Stimulated activated naive CD8-positive, alpha-beta T cell treated with anti-CD3 and anti-CD28 coated beads, Interleukin-15, Interleukin-2, amounts not matched to agents 100 ng/mL and 50 ng/mL, for 24 hours (primary cell): Measurements from ENCODE around the gene IQCM.

Experiments
- H3K27ac Mint-ChIP-seq: one replicate; pipeline ENCODE4 v1.8.0; 2021; ENCODE audit warnings: mild to moderate bottlenecking, mixed read lengths
- H3K27me3 Mint-ChIP-seq: one replicate; pipeline ENCODE4 v1.8.0; 2021; ENCODE audit warnings: mixed read lengths
- H3K36me3 Mint-ChIP-seq: one replicate; pipeline ENCODE4 v1.8.0; 2021; ENCODE audit warnings: low read depth, mixed read lengths
- H3K4me1 Mint-ChIP-seq: one replicate; pipeline ENCODE4 v1.8.0; 2021; ENCODE audit warnings: low read depth, mixed read lengths
- H3K4me3 Mint-ChIP-seq: one replicate; pipeline ENCODE4 v1.8.0; 2021; ENCODE audit warnings: mild to moderate bottlenecking, mixed read lengths
- H3K9me3 Mint-ChIP-seq: one replicate; pipeline ENCODE4 v1.8.0; 2021; ENCODE audit warnings: mixed read lengths

The IQCM gene

GRCh38 chr4:149815743-149816142 is at the start of gene IQCM:
Gene IQCM (minus strand): TSS chr4:149815843. CDS start chr4:149742691, 73,152 bp downstream.
- Mint-ChIP-seq H3K36me3 (no peaks in the 10 kb centered on the region), H3K27ac (no peak within 1 kb of the TSS), H3K9me3 (no peaks in the 10 kb centered on the region), H3K4me1 (no peaks in the 10 kb centered on the region), H3K4me3 (no peak within 1 kb of the TSS), H3K27me3 (no peaks in the 10 kb centered on the region)

DNA sequence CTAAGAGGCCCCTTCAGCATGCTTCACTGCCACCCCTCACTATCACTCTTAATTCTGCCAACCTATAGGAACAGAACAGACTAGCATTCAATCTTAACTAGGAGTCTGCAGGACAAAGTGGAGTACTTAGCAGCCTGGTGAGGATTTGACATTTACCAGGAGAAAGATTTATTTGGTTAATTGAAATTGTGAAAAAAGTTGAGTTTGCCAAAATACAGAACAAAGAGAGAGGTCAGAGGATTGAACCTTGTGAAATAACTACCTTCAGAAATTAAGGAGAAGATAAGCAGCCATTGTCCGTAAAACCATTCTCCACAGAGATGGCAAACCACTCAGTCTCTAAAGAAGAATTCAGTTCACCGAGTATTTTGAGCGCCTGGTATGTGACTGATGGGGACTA is 41.8 kb upstream of the IQCM start:
- no peak overlapping the region for H3K4me3 Mint-ChIP-seq
- H3K27ac Mint-ChIP-seq = no peak overlapping the region
- no peaks in the 10 kb centered on the region for H3K36me3 Mint-ChIP-seq
- H3K27me3 Mint-ChIP-seq = no peaks in the 10 kb centered on the region
- peaks cover 6% of the 10 kb centered on the region for H3K9me3 Mint-ChIP-seq
- H3K4me1 Mint-ChIP-seq = no peaks in the 10 kb centered on the region

- Mint-ChIP-seq H3K9me3 (peaks cover 9% of the 10 kb centered on the region), H3K4me3 (no peak overlapping the region), H3K4me1 (no peaks in the 10 kb centered on the region), H3K36me3 (no peaks in the 10 kb centered on the region), H3K27me3 (peaks cover 3% of the 10 kb centered on the region), H3K27ac (no peak overlapping the region)
Measured at GRCh38 chr4:149845743-149846142, 30.1 kb upstream of the IQCM start.

DNA sequence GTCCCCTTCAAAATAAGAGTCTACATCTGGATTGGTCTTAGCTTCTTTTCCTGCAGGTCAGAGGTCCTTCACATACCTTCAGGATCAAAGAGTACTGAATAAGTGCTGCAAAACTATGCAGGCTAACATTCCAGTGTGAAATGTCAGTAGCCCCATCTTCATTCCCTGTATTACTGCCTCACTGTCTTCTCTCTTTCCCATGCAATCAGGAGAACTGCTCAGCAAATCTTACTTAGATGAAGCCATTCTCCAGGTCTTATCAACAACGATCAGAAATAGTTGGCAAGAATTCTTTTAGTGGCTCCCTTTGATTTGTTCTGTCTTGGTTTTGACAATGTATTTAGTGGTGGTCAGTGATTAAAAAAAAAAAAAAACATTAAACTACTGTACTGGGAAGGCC is 26.0 kb upstream of the IQCM start:
- no peaks in the 10 kb centered on the region for H3K27me3 Mint-ChIP-seq
- H3K4me1 Mint-ChIP-seq = no peaks in the 10 kb centered on the region
- peaks cover 1% of the 10 kb centered on the region for H3K9me3 Mint-ChIP-seq
- H3K27ac Mint-ChIP-seq = no peak overlapping the region
- no peak overlapping the region for H3K4me3 Mint-ChIP-seq
- H3K36me3 Mint-ChIP-seq = no peaks in the 10 kb centered on the region

DNA sequence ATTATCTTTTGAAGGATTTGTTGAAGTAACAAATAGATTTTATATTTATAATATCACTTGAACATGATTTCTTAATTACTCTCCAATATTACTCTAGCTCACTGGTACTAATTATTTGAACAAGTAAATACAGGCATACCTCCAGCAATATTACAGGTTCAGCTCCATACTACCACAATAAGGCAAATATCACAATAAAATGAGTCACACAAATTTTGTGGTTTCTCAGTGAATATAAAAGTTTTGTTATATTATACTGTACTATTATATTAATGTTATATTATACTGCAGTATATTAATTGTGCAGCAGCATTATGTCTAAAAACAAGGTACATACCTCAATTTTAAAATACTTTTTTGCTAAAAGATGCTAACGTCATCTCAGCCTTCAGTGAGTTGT is 22.4 kb upstream of the IQCM start:
- H3K4me1 Mint-ChIP-seq = no peaks in the 10 kb centered on the region

GRCh38 chr4:149836546-149836945 is 20.9 kb upstream of the IQCM start:
- Mint-ChIP-seq H3K4me3 (no peak overlapping the region), H3K36me3 (no peaks in the 10 kb centered on the region), H3K4me1 (no peaks in the 10 kb centered on the region), H3K9me3 (peaks cover 5% of the 10 kb centered on the region), H3K27me3 (no peaks in the 10 kb centered on the region), H3K27ac (no peak overlapping the region)

More for the DNA sequence above, 22.4 kb upstream of the IQCM start:
- Mint-ChIP-seq H3K4me3 (no peak overlapping the region), H3K27me3 (no peaks in the 10 kb centered on the region), H3K36me3 (no peaks in the 10 kb centered on the region), H3K27ac (no peak overlapping the region), H3K9me3 (peaks cover 5% of the 10 kb centered on the region)

GRCh38 chr4:149835280-149835679 is 19.6 kb upstream of the IQCM start:
- H3K4me3 Mint-ChIP-seq = no peak overlapping the region
- no peak overlapping the region for H3K27ac Mint-ChIP-seq
- H3K36me3 Mint-ChIP-seq = no peaks in the 10 kb centered on the region
- H3K27me3 Mint-ChIP-seq = no peaks in the 10 kb centered on the region
- H3K4me1 Mint-ChIP-seq = no peaks in the 10 kb centered on the region
- H3K9me3 Mint-ChIP-seq = peaks cover 5% of the 10 kb centered on the region

DNA sequence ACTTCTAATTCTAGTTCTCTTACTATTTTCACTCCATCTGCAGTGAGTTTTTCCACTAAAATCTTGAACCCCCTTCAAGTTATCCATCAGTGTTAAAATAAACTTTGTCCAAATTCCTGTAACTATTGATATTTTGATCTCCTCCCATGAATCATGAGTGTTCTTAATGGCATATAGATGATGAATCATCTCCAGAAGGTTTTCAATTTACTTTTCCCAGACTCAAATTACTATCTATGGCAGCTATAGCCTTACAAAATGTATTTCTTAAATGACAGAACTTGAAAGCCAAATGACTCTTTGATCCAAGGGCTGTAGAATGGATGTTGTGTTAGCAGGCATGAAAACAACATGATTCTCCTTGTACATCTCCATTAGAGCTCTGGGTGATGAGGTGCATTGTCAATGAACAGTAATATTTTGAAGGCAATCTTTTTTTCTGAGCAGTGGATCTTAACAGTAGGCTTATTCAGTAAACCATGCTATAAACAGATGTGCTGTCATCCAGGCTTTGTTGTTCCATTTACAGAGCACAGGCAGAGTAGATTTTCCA is 16.1 kb upstream of the IQCM start:
- Mint-ChIP-seq H3K9me3 (peaks cover 5% of the 10 kb centered on the region), H3K4me3 (no peak overlapping the region), H3K27ac (no peak overlapping the region), H3K27me3 (no peaks in the 10 kb centered on the region), H3K36me3 (no peaks in the 10 kb centered on the region), H3K4me1 (no peaks in the 10 kb centered on the region)

GRCh38 chr4:149830823-149831222 is 15.2 kb upstream of the IQCM start:
- peaks cover 5% of the 10 kb centered on the region for H3K9me3 Mint-ChIP-seq
- H3K4me3 Mint-ChIP-seq = no peak overlapping the region
- no peaks in the 10 kb centered on the region for H3K27me3 Mint-ChIP-seq
- H3K27ac Mint-ChIP-seq = no peak overlapping the region
- no peaks in the 10 kb centered on the region for H3K36me3 Mint-ChIP-seq
- H3K4me1 Mint-ChIP-seq = no peaks in the 10 kb centered on the region

DNA sequence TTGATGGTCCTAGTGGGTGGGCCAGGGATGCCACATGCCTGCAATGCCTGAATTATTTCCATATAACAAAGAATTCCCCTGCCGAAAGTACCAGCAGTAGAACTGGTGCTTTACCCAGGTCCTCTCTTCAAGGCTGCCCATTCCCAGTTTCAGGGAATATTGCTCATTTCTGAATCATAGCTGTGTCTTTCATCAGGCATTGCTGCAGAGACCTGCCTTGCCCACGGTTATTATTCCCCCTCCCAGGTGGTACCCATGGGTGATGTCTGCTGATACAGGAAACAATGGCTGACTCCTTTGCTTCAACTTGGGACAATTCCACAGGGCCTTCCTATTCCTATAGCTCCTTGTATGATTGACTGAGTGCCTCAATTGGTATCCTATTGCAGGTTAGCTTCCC is 9.7 kb upstream of the IQCM start:
- H3K27ac Mint-ChIP-seq = no peak overlapping the region
- no peak overlapping the region for H3K4me3 Mint-ChIP-seq
- H3K27me3 Mint-ChIP-seq = no peaks in the 10 kb centered on the region
- H3K9me3 Mint-ChIP-seq = no peaks in the 10 kb centered on the region
- no peaks in the 10 kb centered on the region for H3K36me3 Mint-ChIP-seq
- H3K4me1 Mint-ChIP-seq = no peaks in the 10 kb centered on the region

DNA sequence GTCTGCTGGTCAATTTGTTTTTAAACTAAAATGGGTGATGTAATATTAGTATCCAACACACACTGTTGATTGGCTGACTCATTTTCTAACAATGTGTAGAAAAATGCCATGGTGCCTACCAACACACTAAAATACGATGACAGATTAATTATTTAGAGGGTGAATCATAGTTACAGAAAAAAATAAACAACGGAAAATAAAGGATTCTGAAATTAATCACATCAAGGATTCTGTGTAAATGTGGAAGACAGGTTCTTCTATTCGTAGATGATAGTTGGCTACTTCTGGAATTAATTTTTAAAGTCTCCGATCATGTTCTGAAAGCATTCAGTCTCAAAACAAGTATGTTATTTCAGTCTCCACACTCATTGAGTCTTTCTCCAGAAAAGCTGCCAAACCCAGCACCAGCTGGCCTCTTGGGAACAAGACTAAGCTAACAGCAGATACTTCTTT is 8.2 kb upstream of the IQCM start:
- H3K36me3 Mint-ChIP-seq = no peaks in the 10 kb centered on the region
- H3K4me1 Mint-ChIP-seq = no peaks in the 10 kb centered on the region
- no peaks in the 10 kb centered on the region for H3K27me3 Mint-ChIP-seq
- no peaks in the 10 kb centered on the region for H3K9me3 Mint-ChIP-seq
- no peak overlapping the region for H3K4me3 Mint-ChIP-seq
- no peak overlapping the region for H3K27ac Mint-ChIP-seq

DNA sequence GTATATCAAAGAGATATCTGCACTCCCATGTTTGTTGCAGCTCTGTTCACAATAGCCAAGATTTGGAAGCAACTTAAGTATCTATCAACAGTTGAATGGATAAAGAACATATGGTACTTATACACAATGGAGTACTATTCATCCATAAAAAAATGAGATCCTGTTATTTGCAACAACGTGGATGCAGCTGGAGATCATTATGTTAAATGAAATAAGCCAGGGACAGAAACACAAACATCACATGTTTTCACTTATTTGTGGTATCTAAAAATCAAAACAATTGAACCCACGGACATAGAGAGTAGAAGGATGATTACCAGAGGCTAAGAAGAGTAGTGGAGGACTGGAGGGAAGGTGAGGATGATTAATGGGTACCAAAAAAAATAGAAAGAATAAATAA is 14.2 kb downstream of the IQCM start:
- H3K27ac Mint-ChIP-seq = no peak overlapping the region
- H3K9me3 Mint-ChIP-seq = peaks cover 3% of the 10 kb centered on the region
- no peak overlapping the region for H3K4me3 Mint-ChIP-seq
- no peaks in the 10 kb centered on the region for H3K27me3 Mint-ChIP-seq
- H3K36me3 Mint-ChIP-seq = no peaks in the 10 kb centered on the region
- H3K4me1 Mint-ChIP-seq = no peaks in the 10 kb centered on the region

DNA sequence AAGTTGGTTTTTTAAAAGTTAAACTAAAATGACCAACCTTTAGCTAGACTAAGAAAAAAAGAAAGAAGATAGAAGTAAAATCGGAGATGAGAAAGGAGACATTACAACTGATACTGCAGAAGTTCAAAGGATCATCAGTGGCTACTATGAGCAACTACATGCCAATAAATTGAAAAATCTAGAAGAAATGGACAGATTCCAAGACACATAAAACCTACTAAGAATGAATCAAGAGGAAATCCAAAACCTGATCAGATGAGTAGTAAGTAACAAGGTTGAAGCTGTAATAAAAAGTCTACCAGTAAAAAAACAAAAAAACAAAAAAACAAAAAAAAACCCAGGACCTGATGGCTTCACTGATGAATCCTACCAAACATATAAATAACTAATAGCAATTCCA is 16.1 kb downstream of the IQCM start:
- Mint-ChIP-seq H3K27me3 (no peaks in the 10 kb centered on the region), H3K36me3 (no peaks in the 10 kb centered on the region), H3K9me3 (peaks cover 3% of the 10 kb centered on the region), H3K4me1 (no peaks in the 10 kb centered on the region), H3K27ac (no peak overlapping the region), H3K4me3 (no peak overlapping the region)

- Mint-ChIP-seq H3K36me3 (no peaks in the 10 kb centered on the region), H3K4me1 (no peaks in the 10 kb centered on the region), H3K27me3 (no peaks in the 10 kb centered on the region), H3K27ac (no peak overlapping the region), H3K9me3 (peaks cover under 1% of the 10 kb centered on the region), H3K4me3 (no peak overlapping the region)
Measured at GRCh38 chr4:149796381-149796780, 19.3 kb downstream of the IQCM start.

GRCh38 chr4:149795256-149795655 is 20.4 kb downstream of the IQCM start:
- no peak overlapping the region for H3K27ac Mint-ChIP-seq
- no peaks in the 10 kb centered on the region for H3K4me1 Mint-ChIP-seq
- no peaks in the 10 kb centered on the region for H3K27me3 Mint-ChIP-seq
- no peaks in the 10 kb centered on the region for H3K36me3 Mint-ChIP-seq
- no peaks in the 10 kb centered on the region for H3K9me3 Mint-ChIP-seq
- no peak overlapping the region for H3K4me3 Mint-ChIP-seq

GRCh38 chr4:149794352-149794751 is 21.3 kb downstream of the IQCM start:
- H3K4me3 Mint-ChIP-seq = no peak overlapping the region
- no peak overlapping the region for H3K27ac Mint-ChIP-seq
- H3K4me1 Mint-ChIP-seq = no peaks in the 10 kb centered on the region
- H3K27me3 Mint-ChIP-seq = no peaks in the 10 kb centered on the region
- no peaks in the 10 kb centered on the region for H3K36me3 Mint-ChIP-seq
- H3K9me3 Mint-ChIP-seq = no peaks in the 10 kb centered on the region
